Measurements from ENCODE around the gene SRGAP1. TPM values are rescaled to one million over a fixed set of nuclear protein-coding genes. Genes with fewer than 3 reads are reported as not detected.
A peak's percentile ranks its signal among the peaks of the same experiment; 100 is the strongest.

Gene SRGAP1
- total and polyA plus RNA-seq, 2 of the 4 experiments (the other 2 are of a cell fraction): 10.0 to 10.2 TPM

- no TSS peak for BruUV-seq (replicated peaks)
- H4K8ac ChIP-seq (ENCODE audit: low read depth in 2 of 2, low read length in 2 of 2): peak overlapping the region in 1 of 2 experiments; percentile 74; a peak in 2 of 4 replicates
- H3K4ac ChIP-seq (ENCODE audit: low read depth, low read length): peak overlapping the region; percentile 67
- 92% methylated on average over 2 of the region's 13 CpGs; no CpG with 5 or more reads in 1 of the 2 experiments for WGBS, 2 experiments (ENCODE audit: extremely low coverage in 2 of 2, insufficient read length in 1 of 2)
- POLR2A ChIA-PET (ENCODE audit: unreplicated experiment): no interaction called here
- H2BK120ac ChIP-seq (ENCODE audit: low read depth, low read length): peak overlapping the region; percentile 72
- H4K5ac ChIP-seq (ENCODE audit: low read depth, low read length): no peak overlapping the region
- TF ChIP-seq POLR2A (IDR thresholded peaks at IDR 0.05; ENCODE audit: low read depth, low read length) (no peak), MAZ (IDR thresholded peaks at IDR 0.05; ENCODE audit: borderline replicate concordance, low read depth, low read length) (no peak), CTCF (conservative IDR thresholded peaks at IDR 0.05; ENCODE audit: low read depth, low read length) (no peak), MXI1 (IDR thresholded peaks at IDR 0.05; ENCODE audit: borderline replicate concordance, low read depth, low read length) (no peak), RCOR1 (IDR thresholded peaks at IDR 0.05; ENCODE audit: insufficient replicate concordance, low read length) (no peak), FOS (IDR thresholded peaks at IDR 0.05; ENCODE audit: low read depth, low read length) (no peak), RAD21 (IDR thresholded peaks at IDR 0.05; ENCODE audit: low read length) (no peak)
- TF ChIP-seq, protein P1, sequence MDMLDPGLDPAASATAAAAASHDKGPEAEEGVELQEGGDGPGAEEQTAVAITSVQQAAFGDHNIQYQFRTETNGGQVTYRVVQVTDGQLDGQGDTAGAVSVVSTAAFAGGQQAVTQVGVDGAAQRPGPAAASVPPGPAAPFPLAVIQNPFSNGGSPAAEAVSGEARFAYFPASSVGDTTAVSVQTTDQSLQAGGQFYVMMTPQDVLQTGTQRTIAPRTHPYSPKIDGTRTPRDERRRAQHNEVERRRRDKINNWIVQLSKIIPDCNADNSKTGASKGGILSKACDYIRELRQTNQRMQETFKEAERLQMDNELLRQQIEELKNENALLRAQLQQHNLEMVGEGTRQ (IDR thresholded peaks at IDR 0.05; ENCODE audit: low read depth, low read length): no peak
- no peak overlapping the region for H3K9ac ChIP-seq (ENCODE audit: low read depth, low read length)
- no peaks in the 10 kb centered on the region for H4K20me1 ChIP-seq (ENCODE audit: insufficient read depth, low read length)
- H3K9me1 ChIP-seq (ENCODE audit: insufficient read depth, low read length): peaks cover 14% of the 10 kb centered on the region
- H4K91ac ChIP-seq (ENCODE audit: insufficient read depth, low read depth, low read length): peak overlapping the region; percentile 46; the same call in 1 of the 2 replicates
- H3K9me3 ChIP-seq (ENCODE audit: control insufficient read depth, insufficient read depth, low read length): no peaks in the 10 kb centered on the region
- no peak overlapping the region for H3K56ac ChIP-seq (ENCODE audit: extremely low read depth, insufficient read depth, low read length)
- H3K4me3 ChIP-seq (ENCODE audit: insufficient read depth, low read depth, low read length): no peak overlapping the region
- H3K23ac ChIP-seq (ENCODE audit: low read depth, low read length): no peak overlapping the region; the same call in 1 of the 2 replicates
- intact Hi-C loops (cut with micrococcal nuclease): no loop called here
- no peak overlapping the region for H3K18ac ChIP-seq (ENCODE audit: low read depth, low read length)
- dilution Hi-C loops (cut with HindIII; ENCODE audit: low sequenced_read_pairs, unreplicated experiment): no loop called here
- peak overlapping the region; percentile 89; the same call in 1 of the 2 replicates for H2AK5ac ChIP-seq (ENCODE audit: low read depth, low read length)
- H3K36me3 ChIP-seq (ENCODE audit: control insufficient read depth, insufficient read depth, low read length): peaks cover 10% of the 10 kb centered on the region
- H2BK20ac ChIP-seq (ENCODE audit: low read depth, low read length): peak overlapping the region; percentile 64
- CTCF ChIA-PET: interaction anchor here (0.6 to 1.2 kb wide), 2 partner anchors 153 to 1507 kb away, joined by 4 to 5 read pairs; no protein-coding TSS in a partner anchor
- DNase-seq (peak; percentile 52), ATAC-seq (ENCODE audit: low read depth) (peak; percentile 78)
- peak overlapping the region; percentile 6 for H2AK9ac ChIP-seq (replicated peaks; ENCODE audit: low read depth, low read length, poor library complexity)
- H3K4me2 ChIP-seq (ENCODE audit: low read depth, low read length): no peak overlapping the region
- H3K27me3 ChIP-seq (ENCODE audit: control insufficient read depth, insufficient read depth, low read length): no peaks in the 10 kb centered on the region
- H2AFZ ChIP-seq (replicated peaks; ENCODE audit: low read length, poor library complexity): no peak overlapping the region
- peaks cover 30 to 72% of the 10 kb centered on the region in 2 experiments for H3K79me1 ChIP-seq (ENCODE audit: low read depth in 1 of 2, low read length in 2 of 2)
- peak overlapping the region; percentile 62 for H3K14ac ChIP-seq (replicated peaks; ENCODE audit: low read depth, low read length)
- H2BK15ac ChIP-seq (ENCODE audit: low read depth, low read length): peak overlapping the region; percentile 67; the same call in 1 of the 3 replicates
- H3K27ac ChIP-seq (ENCODE audit: insufficient read depth, low read length): peak overlapping the region; percentile 35; the same call in 1 of the 2 replicates
- in situ Hi-C loops (cut with MboI; ENCODE audit: low sequenced_read_pairs): no loop called here
- peak overlapping the region; percentile 57 for H2BK5ac ChIP-seq (ENCODE audit: low read depth, low read length, poor library complexity, severe bottlenecking)
- peaks cover 16% of the 10 kb centered on the region for H3K4me1 ChIP-seq (ENCODE audit: control insufficient read depth, insufficient read depth, low read length)
Observed at GRCh38 chr12:64029013-64029857, 184.7 kb downstream of the SRGAP1 start.
